ENCODE results near the gene ACIN1. TPM values are rescaled to one million over a fixed set of nuclear protein-coding genes. Genes with fewer than 3 reads are reported as not detected.

Gene ACIN1
- total and polyA plus RNA-seq, 10 of the 15 experiments (the other 5 are each of a cell fraction or from before 2014, with no cell fraction given) = 4.3 to 148 (median 93.4) TPM

- ChIA-PET SMC1A (ENCODE audit: uncharacterized antibody, unreplicated experiment) (interaction anchor here (0.9 to 3.2 kb wide), 9 partner anchors 10 to 250 kb away, joined by 3 to 13 read pairs (median 5); partner anchors contain the start of genes ACIN1, C14orf119 and PABPN1), RAD21 (ENCODE audit: unreplicated experiment) (interaction anchor here (0.7 to 2.3 kb wide), 9 partner anchors 12 to 515 kb away, joined by 3 to 23 read pairs (median 4); partner anchors contain the start of genes ACIN1, C14orf119 and CDH24), CTCF (interaction anchor here (0.6 to 3.7 kb wide), 25 partner anchors 8 to 259 kb away, joined by 3 to 36 read pairs (median 5); partner anchors contain the start of genes ACIN1, C14orf119, CDH24 and HAUS4), POLR2A (interaction anchor here (1.3 to 3.7 kb wide), 4 partner anchors 12 to 251 kb away, joined by 3 to 19 read pairs (median 4); partner anchors contain the start of genes ACIN1 and C14orf119)
- no peaks in the 10 kb centered on the region for H3K9me3 ChIP-seq (replicated peaks; ENCODE audit: control insufficient read depth, insufficient read depth, low read length)
- BruUV-seq (replicated peaks) = TSS peak; percentile 67
- H3K4me3 ChIP-seq = peak overlapping the region; percentile 80
- DNase-seq (ENCODE audit: low read depth, low spot score) (no peak), FAIRE-seq (peak; percentile 90), ATAC-seq (no peak)
- peaks cover 9% of the 10 kb centered on the region; the same call in 1 of the 2 replicates for H4K20me1 ChIP-seq (ENCODE audit: control insufficient read depth, insufficient read depth)
- peak overlapping the region; percentile 90 for H3K9ac ChIP-seq (ENCODE audit: control insufficient read depth, insufficient read depth, low read length)
- peaks cover 11% of the 10 kb centered on the region; the same call in 1 of the 2 replicates for H3K4me1 ChIP-seq (ENCODE audit: control insufficient read depth, insufficient read depth, low read length)
- in situ Hi-C loops (cut with MboI) (no loop called here), intact Hi-C loops (cut with micrococcal nuclease; ENCODE audit: unreplicated experiment) (no loop called here)
- 11% methylated on average over 10 of the region's 10 CpGs for WGBS (ENCODE audit: insufficient coverage, insufficient replicate concordance, low lambda C conversion rate, missing lambda C conversion rate)
- peak overlapping the region; percentile 92 for H3K4me2 ChIP-seq (ENCODE audit: control insufficient read depth, insufficient read depth)
- peaks cover 14 to 34% of the 10 kb centered on the region in 2 experiments for H3K36me3 ChIP-seq (ENCODE audit: control insufficient read depth in 2 of 2, insufficient read depth in 2 of 2, low read length in 1 of 2)
- peaks cover 36% of the 10 kb centered on the region for H3K79me2 ChIP-seq (ENCODE audit: control insufficient read depth, insufficient read depth, low read length)
- peak overlapping the region; percentile 86 for H3K27ac ChIP-seq (ENCODE audit: control insufficient read depth, insufficient read depth)
- TF ChIP-seq, protein P1, sequence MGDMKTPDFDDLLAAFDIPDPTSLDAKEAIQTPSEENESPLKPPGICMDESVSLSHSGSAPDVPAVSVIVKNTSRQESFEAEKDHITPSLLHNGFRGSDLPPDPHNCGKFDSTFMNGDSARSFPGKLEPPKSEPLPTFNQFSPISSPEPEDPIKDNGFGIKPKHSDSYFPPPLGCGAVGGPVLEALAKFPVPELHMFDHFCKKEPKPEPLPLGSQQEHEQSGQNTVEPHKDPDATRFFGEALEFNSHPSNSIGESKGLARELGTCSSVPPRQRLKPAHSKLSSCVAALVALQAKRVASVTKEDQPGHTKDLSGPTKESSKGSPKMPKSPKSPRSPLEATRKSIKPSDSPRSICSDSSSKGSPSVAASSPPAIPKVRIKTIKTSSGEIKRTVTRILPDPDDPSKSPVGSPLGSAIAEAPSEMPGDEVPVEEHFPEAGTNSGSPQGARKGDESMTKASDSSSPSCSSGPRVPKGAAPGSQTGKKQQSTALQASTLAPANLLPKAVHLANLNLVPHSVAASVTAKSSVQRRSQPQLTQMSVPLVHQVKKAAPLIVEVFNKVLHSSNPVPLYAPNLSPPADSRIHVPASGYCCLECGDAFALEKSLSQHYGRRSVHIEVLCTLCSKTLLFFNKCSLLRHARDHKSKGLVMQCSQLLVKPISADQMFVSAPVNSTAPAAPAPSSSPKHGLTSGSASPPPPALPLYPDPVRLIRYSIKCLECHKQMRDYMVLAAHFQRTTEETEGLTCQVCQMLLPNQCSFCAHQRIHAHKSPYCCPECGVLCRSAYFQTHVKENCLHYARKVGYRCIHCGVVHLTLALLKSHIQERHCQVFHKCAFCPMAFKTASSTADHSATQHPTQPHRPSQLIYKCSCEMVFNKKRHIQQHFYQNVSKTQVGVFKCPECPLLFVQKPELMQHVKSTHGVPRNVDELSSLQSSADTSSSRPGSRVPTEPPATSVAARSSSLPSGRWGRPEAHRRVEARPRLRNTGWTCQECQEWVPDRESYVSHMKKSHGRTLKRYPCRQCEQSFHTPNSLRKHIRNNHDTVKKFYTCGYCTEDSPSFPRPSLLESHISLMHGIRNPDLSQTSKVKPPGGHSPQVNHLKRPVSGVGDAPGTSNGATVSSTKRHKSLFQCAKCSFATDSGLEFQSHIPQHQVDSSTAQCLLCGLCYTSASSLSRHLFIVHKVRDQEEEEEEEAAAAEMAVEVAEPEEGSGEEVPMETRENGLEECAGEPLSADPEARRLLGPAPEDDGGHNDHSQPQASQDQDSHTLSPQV (IDR thresholded peaks at IDR 0.05) = no peak
- TF ChIP-seq CUX1 (IDR thresholded peaks at IDR 0.05; ENCODE audit: insufficient replicate concordance, low read depth, low read length) = no peak
- TF ChIP-seq SIN3A (IDR thresholded peaks at IDR 0.05; ENCODE audit: low read depth, low read length) = no peak
- TF ChIP-seq CHD4 (IDR thresholded peaks at IDR 0.05) = no peak
- no peak for TF ChIP-seq NFYA (IDR thresholded peaks at IDR 0.05; ENCODE audit: borderline replicate concordance, low read depth, low read length)
- TF ChIP-seq HDAC6 (IDR thresholded peaks at IDR 0.05; ENCODE audit: unreplicated experiment) = no peak
- H3K27me3 ChIP-seq (replicated peaks in 1 of 2; ENCODE audit: control insufficient read depth in 2 of 2, insufficient read depth in 2 of 2, low read length in 1 of 2) = no peaks in the 10 kb centered on the region
- H2AFZ ChIP-seq (ENCODE audit: control insufficient read depth, low read depth, low read length) = no peak overlapping the region
Measured at GRCh38 chr14:23070262-23071129, 24.4 kb downstream of the ACIN1 start.

All from GM12878 (cell line).